Kidney epithelial cell (primary cell): ENCODE data around the gene BMP6. TPM values are rescaled to one million over a fixed set of nuclear protein-coding genes. Genes with fewer than 3 reads are reported as not detected.

Source experiments
- DNase-seq: peaks from one replicate; pipeline ENCODE4 v3.0.0-alpha.2; 2010; ENCODE audit warnings: low read depth
- H3K27me3 ChIP-seq: 2 replicates; pipeline ENCODE4 v1.6.0; 2011; ENCODE audit warnings: low read length; ENCODE audit not compliant: control insufficient read depth, insufficient read depth
- H3K36me3 ChIP-seq: 2 replicates; pipeline ENCODE4 v1.5.1; 2011; ENCODE audit warnings: low read length; ENCODE audit not compliant: control insufficient read depth, insufficient read depth
- H3K4me3 ChIP-seq: 2 replicates; pipeline ENCODE4 v1.5.1; 2011; ENCODE audit warnings: low read depth, mild to moderate bottlenecking, control low read depth, low read length
- CTCF ChIP-seq: IDR thresholded peaks from 2 replicates; pipeline ENCODE4 v1.5.1; 2011; ENCODE audit warnings: mild to moderate bottlenecking, moderate library complexity, low read length, control low read depth, inconsistent platforms; ENCODE audit not compliant: insufficient read depth, poor library complexity, severe bottlenecking
- total RNA-seq: library from RNA; depleted of rRNA; stranded (reverse); fragments of >200 nt; gene quantifications from 2 replicates; pipeline ENCODE4 v1.2.3, GENCODE V29; 2015

BMP6 gene
- total RNA-seq, 1 donor from 2014 or later: 1.1 TPM

- no peaks in the 10 kb centered on the region for H3K27me3 ChIP-seq
- DNase-seq: no peak
- peaks cover 5% of the 10 kb centered on the region for H3K36me3 ChIP-seq
- H3K4me3 ChIP-seq: no peak overlapping the region
- no peak for TF ChIP-seq CTCF
Observed at GRCh38 chr6:7905416-7905815, 179.5 kb downstream of the BMP6 start.

- TF ChIP-seq CTCF: no peak
- peaks cover 5% of the 10 kb centered on the region for H3K36me3 ChIP-seq
- H3K4me3 ChIP-seq: no peak overlapping the region
- DNase-seq: no peak
- H3K27me3 ChIP-seq: no peaks in the 10 kb centered on the region
Observed at GRCh38 chr6:7906741-7907140, 180.8 kb downstream of the BMP6 start.

GRCh38 chr6:7907159-7907558 lies 181.3 kb downstream of the BMP6 start:
- DNase-seq: no peak
- H3K4me3 ChIP-seq: no peak overlapping the region
- TF ChIP-seq CTCF: no peak
- peaks cover 3% of the 10 kb centered on the region for H3K36me3 ChIP-seq
- no peaks in the 10 kb centered on the region for H3K27me3 ChIP-seq

- no peak for DNase-seq
- TF ChIP-seq CTCF: no peak
- Histone ChIP-seq H3K4me3 (peak overlapping the region; percentile 78), H3K36me3 (no peaks in the 10 kb centered on the region), H3K27me3 (peaks cover 14% of the 10 kb centered on the region)
Observed at GRCh38 chr6:7909323-7910276, 183.7 kb downstream of the BMP6 start.

GRCh38 chr6:7910298-7910653 lies 184.4 kb downstream of the BMP6 start:
- peak overlapping the region; percentile 78 for H3K4me3 ChIP-seq
- no peak for DNase-seq
- H3K27me3 ChIP-seq: peaks cover 14% of the 10 kb centered on the region
- no peak for TF ChIP-seq CTCF
- H3K36me3 ChIP-seq: no peaks in the 10 kb centered on the region

GRCh38 chr6:7910654-7911344 lies 184.9 kb downstream of the BMP6 start, which contains the start of gene TXNDC5:
TXNDC5 (minus strand) TSS chr6:7910788; CDS start chr6:7910776, 12 bp downstream.
- Histone ChIP-seq H3K4me3 (peak within 1 kb of the TSS; percentile 78), H3K27me3 (peaks cover 14% of the 10 kb centered on the region), H3K36me3 (no peaks in the 10 kb centered on the region)
- TF ChIP-seq CTCF: no peak
- DNase-seq: no peak
